PC-9 (cell line): ENCODE measurements around the gene TTLL1.

Experiments
- CTCF ChIP-seq: fragments of 200-600 bp; sonication (generic); conservative IDR thresholded peaks from 2 replicates; pipeline ENCODE4 v1.6.1; 2017; ENCODE audit warnings: mixed run types, antibody characterized with exemption, mild to moderate bottlenecking, moderate library complexity
- EZH2 ChIP-seq: fragments of 200-600 bp; sonication (generic); IDR thresholded peaks from 2 replicates; pipeline ENCODE4 v1.8.0; 2017; ENCODE audit warnings: antibody characterized with exemption, low read depth

GRCh38 chr22:42992092-42992491, 97.1 kb downstream of the TTLL1 start:
- TF ChIP-seq CTCF, result no peak
- TF ChIP-seq EZH2, result no peak
